ENCODE data around the gene CSRNP3.
"Not testable (repeated sequence)": the region's sequence is repeated elsewhere in the genome, so short reads cannot be mapped to it uniquely, and the experiment has no call there.

CSRNP3 gene

GRCh38 chr2:165573534-165574461, 104.3 kb downstream of the CSRNP3 start:
- TF ChIP-seq ZNF274 (IDR thresholded peaks at IDR 0.05; ENCODE audit: low read depth, low read length), result no peak
- H3K4me3 ChIP-seq (ENCODE audit: low read length), result peak overlapping the region; percentile 28; the same call in 1 of the 2 replicates

GRCh38 chr2:165575044-165575615, 105.6 kb downstream of the CSRNP3 start:
- H3K4me3 ChIP-seq (ENCODE audit: low read length), result no peak overlapping the region
- no peak for TF ChIP-seq ZNF274 (IDR thresholded peaks at IDR 0.05; ENCODE audit: low read depth, low read length)

GRCh38 chr2:165576409-165577154, 107.1 kb downstream of the CSRNP3 start:
- no peak overlapping the region for H3K4me3 ChIP-seq (ENCODE audit: low read length)
- TF ChIP-seq ZNF274 (IDR thresholded peaks at IDR 0.05; ENCODE audit: low read depth, low read length), result no peak

- TF ChIP-seq ZNF274 (IDR thresholded peaks at IDR 0.05; ENCODE audit: low read depth, low read length), result no peak
- no peak overlapping the region for H3K4me3 ChIP-seq (ENCODE audit: low read length)
Measured at GRCh38 chr2:165582409-165582808, 112.9 kb downstream of the CSRNP3 start.

GRCh38 chr2:165582863-165583506, 113.5 kb downstream of the CSRNP3 start:
- TF ChIP-seq ZNF274 (IDR thresholded peaks at IDR 0.05; ENCODE audit: low read depth, low read length), result no peak
- no peak overlapping the region for H3K4me3 ChIP-seq (ENCODE audit: low read length)

GRCh38 chr2:165584126-165584654, 114.7 kb downstream of the CSRNP3 start:
- no peak for TF ChIP-seq ZNF274 (IDR thresholded peaks at IDR 0.05; ENCODE audit: low read depth, low read length)
- no peak overlapping the region for H3K4me3 ChIP-seq (ENCODE audit: low read length)

GRCh38 chr2:165586019-165586418, 116.5 kb downstream of the CSRNP3 start:
- no peak overlapping the region for H3K4me3 ChIP-seq (ENCODE audit: low read length)
- no peak for TF ChIP-seq ZNF274 (IDR thresholded peaks at IDR 0.05; ENCODE audit: low read depth, low read length)

- no peak for TF ChIP-seq ZNF274 (IDR thresholded peaks at IDR 0.05; ENCODE audit: low read depth, low read length)
- H3K4me3 ChIP-seq (ENCODE audit: low read length), result no peak overlapping the region; the same call in 1 of the 2 replicates
Measured at GRCh38 chr2:165587335-165587938, 117.9 kb downstream of the CSRNP3 start.

GRCh38 chr2:165590999-165591398, 121.5 kb downstream of the CSRNP3 start:
- not testable (repeated sequence) for H3K4me3 ChIP-seq (ENCODE audit: low read length)

GRCh38 chr2:165593081-165593480, 123.6 kb downstream of the CSRNP3 start:
- H3K4me3 ChIP-seq (ENCODE audit: low read length), result no peak overlapping the region
- TF ChIP-seq ZNF274 (IDR thresholded peaks at IDR 0.05; ENCODE audit: low read depth, low read length), result no peak

- no peak for TF ChIP-seq ZNF274 (IDR thresholded peaks at IDR 0.05; ENCODE audit: low read depth, low read length)
- H3K4me3 ChIP-seq (ENCODE audit: low read length), result no peak overlapping the region; the same call in 1 of the 2 replicates
Measured at GRCh38 chr2:165594231-165594934, 124.9 kb downstream of the CSRNP3 start.

- H3K4me3 ChIP-seq (ENCODE audit: low read length), result peak overlapping the region; percentile 29; the same call in 1 of the 2 replicates
- no peak for TF ChIP-seq ZNF274 (IDR thresholded peaks at IDR 0.05; ENCODE audit: low read depth, low read length)
Measured at GRCh38 chr2:165594935-165595255, 125.4 kb downstream of the CSRNP3 start.

GRCh38 chr2:165596788-165597187, 127.3 kb downstream of the CSRNP3 start:
- TF ChIP-seq ZNF274 (IDR thresholded peaks at IDR 0.05; ENCODE audit: low read depth, low read length), result no peak
- H3K4me3 ChIP-seq (ENCODE audit: low read length), result no peak overlapping the region

Data from GM08714 (cell line).